Breast epithelium (tissue), 4 donors: ENCODE results near the gene RFX8. TPM values are rescaled to one million over a fixed set of nuclear protein-coding genes. Genes with fewer than 3 reads are reported as not detected.

Experiments used
- DNase-seq, 2 donors: peaks; one replicate each; pipeline ENCODE4 v3.0.0-alpha.2; 2019; ENCODE audit warnings: low spot score in 2 of 2
- H3K27ac ChIP-seq, 2 donors: fragments of 200-600 bp; sonication (generic) in 1 of 2; one replicate each; pipeline ENCODE4 v1.5.1; 2016 to 2019; ENCODE audit warnings: mild to moderate bottlenecking in 1 of 2
- H3K27me3 ChIP-seq, 2 donors: fragments of 200-600 bp; sonication (generic) in 1 of 2; one replicate each; pipeline versions ENCODE4 v1.5.1 to v1.6.0; 2017 to 2019; ENCODE audit warnings: control low read depth in 1 of 2, mild to moderate bottlenecking in 1 of 2
- H3K36me3 ChIP-seq: fragments of 200-600 bp; one replicate; pipeline ENCODE4 v1.5.1; 2019
- H3K4me1 ChIP-seq, 2 donors: fragments of 200-600 bp; sonication (generic); one replicate each; pipeline ENCODE4 v1.5.1; 2016 to 2019; ENCODE audit warnings: control low read depth in 1 of 2
- H3K4me3 ChIP-seq, 3 donors: fragments of 200-600 bp; sonication (generic); 1 replicate in 2 of 3; 2 replicates in 1 of 3; pipeline ENCODE4 v1.5.1; 2016 to 2019; ENCODE audit warnings: mild to moderate bottlenecking in 3 of 3, moderate library complexity in 2 of 3
- H3K9me3 ChIP-seq, 2 donors: fragments of 200-600 bp; sonication (generic) in 1 of 2; one replicate each; pipeline ENCODE4 v1.5.1; 2016 to 2019; ENCODE audit warnings: control low read depth in 1 of 2
- POLR2A ChIP-seq: fragments of 450-650 bp; IDR thresholded peaks from one replicate; pipeline ENCODE4 v1.6.1; 2016; ENCODE audit warnings: antibody characterized with exemption, mild to moderate bottlenecking, moderate library complexity
- POLR2AphosphoS5 ChIP-seq, 3 donors: sonication (generic); formaldehyde crosslinking; IDR thresholded peaks; one replicate each; pipeline ENCODE4 v1.6.1; 2017; ENCODE audit warnings: antibody characterized with exemption in 3 of 3
- intact Hi-C: fragments of 100-400 bp; cut with DNase I; formaldehyde crosslinking; loops from one replicate; pipeline ENCODE4 v1.15.1; 2023; ENCODE audit warnings: low total_unique reads
- total RNA-seq, 3 donors: library from RNA; depleted of rRNA; stranded (reverse); fragments of >200 nt; gene quantifications; one replicate each; pipeline ENCODE4 v1.1.0, GENCODE V29; 2016
- TF ChIP-seq, protein P1 (sequence below), 3 donors: fragments of 450-650 bp; IDR thresholded peaks; one replicate each; pipeline ENCODE4 v1.5.1; 2016 to 2017; ENCODE audit warnings: antibody characterized with exemption in 3 of 3, mild to moderate bottlenecking in 3 of 3, moderate library complexity in 3 of 3

The RFX8 gene
- total RNA-seq, 3 donors from 2014 or later = 0.96 to 3.8 (median 2.3) TPM

DNA sequence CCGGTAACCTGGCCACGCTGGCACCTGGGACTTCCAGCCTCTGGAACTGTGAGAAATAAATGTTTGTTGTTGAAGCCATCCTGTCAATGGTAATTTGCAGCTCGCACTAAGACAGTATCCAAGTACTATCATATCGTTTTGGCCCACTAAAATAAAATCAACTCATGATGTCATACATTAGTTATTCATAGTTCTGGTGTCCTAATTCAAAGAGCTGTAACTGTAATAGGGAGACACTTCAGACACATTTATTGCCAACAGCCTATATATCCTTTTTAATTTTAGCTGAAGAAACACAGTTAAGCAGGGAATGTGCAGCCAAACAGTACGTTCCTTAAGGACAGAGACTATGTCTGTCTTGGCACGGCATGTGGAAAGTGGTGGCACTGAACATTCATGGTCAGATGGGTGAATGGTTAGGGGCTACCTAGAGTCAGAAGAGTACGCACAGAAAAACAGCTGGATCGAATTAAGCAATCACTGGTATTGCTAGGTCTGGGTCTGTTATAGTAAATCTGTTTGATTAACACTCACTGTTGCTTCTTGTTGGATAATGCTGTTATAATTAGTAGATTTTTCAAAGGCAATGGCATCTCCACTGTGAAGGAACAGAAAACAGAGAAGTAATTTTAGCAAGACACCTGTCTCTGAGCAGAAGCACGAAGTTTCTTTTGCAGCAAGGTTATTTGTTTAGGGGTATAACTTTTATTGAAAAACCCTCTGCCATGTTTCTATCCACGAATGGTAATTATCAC, 46.3 kb downstream of the RFX8 start:
- Histone ChIP-seq H3K27me3 (no peaks in the 10 kb centered on the region), H3K27ac (no peak overlapping the region), H3K9me3 (no peaks in the 10 kb centered on the region), H3K4me3 (no peak overlapping the region), H3K36me3 (no peaks in the 10 kb centered on the region), H3K4me1 (no peaks in the 10 kb centered on the region)
- DNase-seq = no peak
- TF ChIP-seq POLR2A (no peak), POLR2AphosphoS5 (IDR thresholded peaks at IDR 0.05) (no peak)
- TF ChIP-seq, protein P1, sequence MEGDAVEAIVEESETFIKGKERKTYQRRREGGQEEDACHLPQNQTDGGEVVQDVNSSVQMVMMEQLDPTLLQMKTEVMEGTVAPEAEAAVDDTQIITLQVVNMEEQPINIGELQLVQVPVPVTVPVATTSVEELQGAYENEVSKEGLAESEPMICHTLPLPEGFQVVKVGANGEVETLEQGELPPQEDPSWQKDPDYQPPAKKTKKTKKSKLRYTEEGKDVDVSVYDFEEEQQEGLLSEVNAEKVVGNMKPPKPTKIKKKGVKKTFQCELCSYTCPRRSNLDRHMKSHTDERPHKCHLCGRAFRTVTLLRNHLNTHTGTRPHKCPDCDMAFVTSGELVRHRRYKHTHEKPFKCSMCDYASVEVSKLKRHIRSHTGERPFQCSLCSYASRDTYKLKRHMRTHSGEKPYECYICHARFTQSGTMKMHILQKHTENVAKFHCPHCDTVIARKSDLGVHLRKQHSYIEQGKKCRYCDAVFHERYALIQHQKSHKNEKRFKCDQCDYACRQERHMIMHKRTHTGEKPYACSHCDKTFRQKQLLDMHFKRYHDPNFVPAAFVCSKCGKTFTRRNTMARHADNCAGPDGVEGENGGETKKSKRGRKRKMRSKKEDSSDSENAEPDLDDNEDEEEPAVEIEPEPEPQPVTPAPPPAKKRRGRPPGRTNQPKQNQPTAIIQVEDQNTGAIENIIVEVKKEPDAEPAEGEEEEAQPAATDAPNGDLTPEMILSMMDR (IDR thresholded peaks at IDR 0.05) = no peak
- intact Hi-C loops = no loop called here

DNA sequence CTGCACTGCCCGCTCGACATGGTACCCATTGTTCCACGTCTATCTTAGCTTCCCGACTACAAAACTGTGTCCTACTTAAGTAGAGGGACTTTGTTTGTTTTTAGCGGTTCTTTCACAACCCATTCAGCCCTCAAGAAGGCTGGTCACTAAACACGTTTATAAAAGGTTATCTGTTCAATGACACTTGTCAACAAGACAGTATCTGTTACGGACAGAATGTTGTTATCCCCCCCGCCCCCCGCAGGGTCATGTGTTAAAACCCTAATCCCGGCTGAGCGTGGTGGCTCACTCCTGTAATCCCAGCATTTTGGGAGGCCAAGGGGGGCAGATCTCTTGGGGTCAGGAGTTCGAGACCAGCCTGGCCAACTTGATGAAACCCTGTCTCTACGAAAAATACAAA, 47.2 kb downstream of the RFX8 start:
- TF ChIP-seq, protein P1 (IDR thresholded peaks at IDR 0.05) = no peak
- TF ChIP-seq POLR2AphosphoS5 (IDR thresholded peaks at IDR 0.05) = no peak
- no peak for TF ChIP-seq POLR2A
- no peaks in the 10 kb centered on the region for H3K36me3 ChIP-seq
- no peak overlapping the region for H3K27ac ChIP-seq
- no peaks in the 10 kb centered on the region for H3K4me1 ChIP-seq
- no peaks in the 10 kb centered on the region for H3K9me3 ChIP-seq
- no peak for DNase-seq
- H3K27me3 ChIP-seq = no peaks in the 10 kb centered on the region
- H3K4me3 ChIP-seq = no peak overlapping the region
- intact Hi-C loops = no loop called here

GRCh38 chr2:101427240-101427639, 47.7 kb downstream of the RFX8 start:
- H3K27me3 ChIP-seq = no peaks in the 10 kb centered on the region
- H3K9me3 ChIP-seq = no peaks in the 10 kb centered on the region
- no peaks in the 10 kb centered on the region for H3K4me1 ChIP-seq
- TF ChIP-seq POLR2AphosphoS5 (IDR thresholded peaks at IDR 0.05) (no peak), POLR2A (no peak)
- TF ChIP-seq, protein P1 (IDR thresholded peaks at IDR 0.05) = no peak
- no peaks in the 10 kb centered on the region for H3K36me3 ChIP-seq
- H3K4me3 ChIP-seq = no peak overlapping the region
- no peak overlapping the region for H3K27ac ChIP-seq
- intact Hi-C loops = no loop called here
- no peak for DNase-seq

- Histone ChIP-seq H3K27ac (no peak overlapping the region), H3K4me3 (no peak overlapping the region), H3K36me3 (no peaks in the 10 kb centered on the region), H3K9me3 (no peaks in the 10 kb centered on the region), H3K27me3 (no peaks in the 10 kb centered on the region), H3K4me1 (no peaks in the 10 kb centered on the region)
- TF ChIP-seq POLR2A = no peak
- TF ChIP-seq, protein P1 (IDR thresholded peaks at IDR 0.05) = no peak
- no peak for TF ChIP-seq POLR2AphosphoS5 (IDR thresholded peaks at IDR 0.05)
- DNase-seq = no peak
- intact Hi-C loops = no loop called here
Measured at GRCh38 chr2:101426822-101427221, 48.1 kb downstream of the RFX8 start.

DNA sequence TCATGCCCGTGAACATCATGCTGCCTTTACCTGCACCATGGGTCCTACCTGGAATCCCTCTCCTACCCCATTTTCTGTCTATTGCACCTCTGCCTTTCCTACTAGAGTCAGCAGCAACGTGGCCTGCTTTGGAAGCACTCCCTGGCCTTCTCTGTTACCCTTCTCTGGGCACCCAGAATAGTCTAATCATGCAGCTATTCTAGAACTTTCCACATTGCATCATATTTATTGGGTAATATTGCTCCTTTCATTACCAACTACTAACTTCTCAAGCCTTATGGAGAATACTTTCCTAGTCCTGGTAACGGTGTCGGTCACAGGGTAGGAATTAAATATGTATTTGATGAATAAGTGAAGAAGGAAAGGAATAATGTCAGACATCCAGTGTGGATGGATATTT, 54.3 kb downstream of the RFX8 start:
- H3K4me3 ChIP-seq = no peak overlapping the region
- TF ChIP-seq, protein P1 (IDR thresholded peaks at IDR 0.05) = no peak
- no peak for TF ChIP-seq POLR2A
- no peak for TF ChIP-seq POLR2AphosphoS5 (IDR thresholded peaks at IDR 0.05)
- no peaks in the 10 kb centered on the region for H3K27me3 ChIP-seq
- H3K27ac ChIP-seq = no peak overlapping the region
- no peaks in the 10 kb centered on the region for H3K4me1 ChIP-seq
- intact Hi-C loops = no loop called here
- H3K36me3 ChIP-seq = no peaks in the 10 kb centered on the region
- no peaks in the 10 kb centered on the region for H3K9me3 ChIP-seq
- no peak for DNase-seq
